ENCODE data around the gene BTBD10. TPM values are rescaled to one million over a fixed set of nuclear protein-coding genes. Genes with fewer than 3 reads are reported as not detected.

BTBD10 gene
- total and polyA plus RNA-seq, 9 donors, result 21.4 to 39.5 (median 22.9) TPM

Other genes with a start within 250 kb of the BTBD10 start
- gene BMAL1, start 185.4 kb downstream of the BTBD10 start, total RNA-seq, result 10.6 TPM
- 1 to 10 TPM; 5.7 to 8.7 (median 6.7) TPM for gene BMAL1, start 185.4 kb downstream of the BTBD10 start, polyA plus RNA-seq (ENCODE audit: insufficient read depth in 1 of 8, insufficient read length in 8 of 8, low replicate concordance in 1 of 8)
- not detected for gene PTH, start 32.8 kb upstream of the BTBD10 start, total RNA-seq
- gene PTH, start 32.8 kb upstream of the BTBD10 start, polyA plus RNA-seq (ENCODE audit: insufficient read depth in 1 of 8, insufficient read length in 8 of 8, low replicate concordance in 1 of 8), result not detected
- gene FAR1, start 205.4 kb upstream of the BTBD10 start, total RNA-seq, result 33.4 TPM
- 10 to 100 TPM; 28.3 to 53.7 (median 41.9) TPM for gene FAR1, start 205.4 kb upstream of the BTBD10 start, polyA plus RNA-seq (ENCODE audit: insufficient read depth in 1 of 8, insufficient read length in 8 of 8, low replicate concordance in 1 of 8)

All from muscle of leg (tissue), 9 donors.